Measurements from ENCODE around the gene MAGI2.

MAGI2 gene

DNA sequence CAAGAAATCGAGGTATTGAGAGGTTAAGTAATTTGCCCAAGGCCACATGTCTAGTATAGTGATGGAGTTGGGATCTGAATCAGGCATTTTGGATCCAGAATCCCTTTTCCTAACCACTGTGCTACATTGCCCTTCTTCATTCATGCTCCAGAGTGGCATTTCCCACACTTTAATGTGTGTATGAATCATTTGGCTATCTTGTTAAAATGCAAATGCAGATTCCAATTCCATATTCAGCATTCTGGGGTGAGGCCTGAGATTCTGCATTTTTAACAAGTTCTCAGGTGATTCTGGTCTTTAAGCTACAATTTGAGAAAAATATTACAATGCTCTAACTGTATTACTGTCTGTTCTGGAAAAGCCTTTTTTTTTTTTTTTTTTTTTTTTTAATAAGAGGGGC lies 1023.6 kb downstream of the MAGI2 start:
- TF ChIP-seq CTCF (IDR thresholded peaks at IDR 0.05; ENCODE audit: low read depth, low read length, poor library complexity, severe bottlenecking) (no peak), EZH2phosphoT487 (IDR thresholded peaks at IDR 0.05; ENCODE audit: borderline replicate concordance, low read length) (no peak)
- Histone ChIP-seq H3K4me3 (ENCODE audit: low read length) (no peak overlapping the region), H3K4me1 (ENCODE audit: control insufficient read depth, low read length) (no peaks in the 10 kb centered on the region), H3K9me3 (ENCODE audit: control insufficient read depth, insufficient read depth, low read length) (no peaks in the 10 kb centered on the region), H3K9me2 (replicated peaks; ENCODE audit: control insufficient read depth, low read length) (no peaks in the 10 kb centered on the region), H4K20me1 (ENCODE audit: control insufficient read depth, insufficient read depth, low read depth, low read length) (no peaks in the 10 kb centered on the region), H3F3A (ENCODE audit: control insufficient read depth, insufficient read depth) (no peaks in the 10 kb centered on the region), H3K27ac (ENCODE audit: low read depth, low read length) (no peak overlapping the region), H3K27me3 (ENCODE audit: control insufficient read depth, low read length) (no peaks in the 10 kb centered on the region), H3K4me2 (ENCODE audit: low read length) (no peak overlapping the region), H3K36me3 (ENCODE audit: control insufficient read depth, low read length) (no peaks in the 10 kb centered on the region), H3K79me2 (ENCODE audit: control insufficient read depth, low read length) (no peaks in the 10 kb centered on the region)

GRCh38 chr7:78427209-78427608 lies 1026.3 kb downstream of the MAGI2 start:
- TF ChIP-seq CTCF (IDR thresholded peaks at IDR 0.05; ENCODE audit: low read depth, low read length, poor library complexity, severe bottlenecking): no peak
- TF ChIP-seq EZH2phosphoT487 (IDR thresholded peaks at IDR 0.05; ENCODE audit: borderline replicate concordance, low read length): no peak
- Histone ChIP-seq H3K9me3 (ENCODE audit: control insufficient read depth, insufficient read depth, low read length) (no peaks in the 10 kb centered on the region), H3K9me2 (replicated peaks; ENCODE audit: control insufficient read depth, low read length) (no peaks in the 10 kb centered on the region), H3K27ac (ENCODE audit: low read depth, low read length) (no peak overlapping the region), H3K36me3 (ENCODE audit: control insufficient read depth, low read length) (no peaks in the 10 kb centered on the region), H3K4me2 (ENCODE audit: low read length) (no peak overlapping the region), H3K4me3 (ENCODE audit: low read length) (no peak overlapping the region), H3F3A (ENCODE audit: control insufficient read depth, insufficient read depth) (no peaks in the 10 kb centered on the region), H3K4me1 (ENCODE audit: control insufficient read depth, low read length) (no peaks in the 10 kb centered on the region), H3K79me2 (ENCODE audit: control insufficient read depth, low read length) (no peaks in the 10 kb centered on the region), H3K27me3 (ENCODE audit: control insufficient read depth, low read length) (no peaks in the 10 kb centered on the region), H4K20me1 (ENCODE audit: control insufficient read depth, insufficient read depth, low read depth, low read length) (no peaks in the 10 kb centered on the region)

DNA sequence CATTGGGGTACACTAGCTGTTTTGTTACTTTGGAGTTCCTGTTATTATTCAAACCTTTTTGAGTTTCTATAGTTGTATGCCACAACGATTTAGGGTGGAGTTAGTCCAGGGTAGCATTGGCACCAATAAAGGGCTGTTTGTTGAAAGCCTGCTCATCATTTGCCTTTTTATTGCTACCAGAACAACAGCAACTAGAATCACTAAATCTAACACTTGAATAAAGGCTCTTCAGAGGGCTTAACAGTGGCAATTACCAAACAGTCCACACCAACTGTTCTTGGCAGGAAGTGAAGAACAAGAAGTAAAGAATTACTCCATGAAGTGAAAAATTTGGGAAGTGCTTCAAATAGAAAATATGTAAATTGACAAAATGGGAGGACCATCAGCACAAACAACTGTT lies 1033.5 kb downstream of the MAGI2 start:
- Histone ChIP-seq H3K9me2 (replicated peaks; ENCODE audit: control insufficient read depth, low read length) (no peaks in the 10 kb centered on the region), H3K9me3 (ENCODE audit: control insufficient read depth, insufficient read depth, low read length) (no peaks in the 10 kb centered on the region), H3F3A (ENCODE audit: control insufficient read depth, insufficient read depth) (no peaks in the 10 kb centered on the region), H3K4me3 (ENCODE audit: low read length) (no peak overlapping the region), H3K27me3 (ENCODE audit: control insufficient read depth, low read length) (no peaks in the 10 kb centered on the region), H3K4me2 (ENCODE audit: low read length) (no peak overlapping the region), H3K79me2 (ENCODE audit: control insufficient read depth, low read length) (no peaks in the 10 kb centered on the region), H3K4me1 (ENCODE audit: control insufficient read depth, low read length) (no peaks in the 10 kb centered on the region), H3K36me3 (ENCODE audit: control insufficient read depth, low read length) (no peaks in the 10 kb centered on the region), H4K20me1 (ENCODE audit: control insufficient read depth, insufficient read depth, low read depth, low read length) (no peaks in the 10 kb centered on the region), H3K27ac (ENCODE audit: low read depth, low read length) (no peak overlapping the region)
- TF ChIP-seq EZH2phosphoT487 (IDR thresholded peaks at IDR 0.05; ENCODE audit: borderline replicate concordance, low read length) (no peak), CTCF (IDR thresholded peaks at IDR 0.05; ENCODE audit: low read depth, low read length, poor library complexity, severe bottlenecking) (no peak)
